ENCODE measurements around the gene POMC.

DNA sequence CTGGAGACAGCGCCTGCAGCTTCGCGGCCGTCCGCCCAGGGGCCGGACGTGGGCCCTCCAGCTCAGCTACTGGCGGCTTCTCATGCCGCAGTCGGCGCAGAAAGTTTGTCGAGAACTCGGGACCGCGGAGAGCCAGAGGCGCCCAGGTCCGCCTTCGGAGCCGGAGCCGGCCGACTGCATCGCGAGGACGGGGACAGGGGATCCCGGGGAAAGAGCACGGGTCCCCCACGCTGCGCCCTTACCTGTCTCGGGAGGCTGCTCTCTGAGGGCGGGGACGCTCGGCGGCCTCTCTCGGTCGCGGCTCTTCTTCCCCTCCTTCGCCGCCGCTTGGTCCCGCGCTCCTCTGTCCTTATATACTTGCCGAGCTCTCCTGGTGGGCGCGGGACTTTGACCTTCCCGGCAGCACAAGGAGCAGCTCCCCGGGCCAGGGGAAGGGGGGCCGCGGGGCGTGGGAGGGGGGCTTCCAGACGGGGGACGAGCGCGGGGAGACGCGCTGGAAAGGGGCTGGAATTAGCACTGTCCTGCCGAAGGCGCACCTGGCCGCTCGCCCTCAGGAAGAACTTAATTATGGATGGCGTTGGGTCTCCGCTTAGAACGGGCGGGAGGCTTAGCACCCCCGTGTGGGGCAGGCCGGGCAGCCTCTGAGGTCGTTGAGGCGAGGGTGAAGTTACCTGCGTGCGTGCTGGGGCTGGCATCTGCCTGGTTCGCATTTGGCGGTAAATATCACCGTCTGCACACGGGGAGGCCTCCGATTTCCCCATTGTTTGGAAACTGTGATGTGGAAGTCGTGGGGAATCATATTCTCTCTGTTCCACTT, at the start of gene POMC:
- TF ChIP-seq, protein P1, sequence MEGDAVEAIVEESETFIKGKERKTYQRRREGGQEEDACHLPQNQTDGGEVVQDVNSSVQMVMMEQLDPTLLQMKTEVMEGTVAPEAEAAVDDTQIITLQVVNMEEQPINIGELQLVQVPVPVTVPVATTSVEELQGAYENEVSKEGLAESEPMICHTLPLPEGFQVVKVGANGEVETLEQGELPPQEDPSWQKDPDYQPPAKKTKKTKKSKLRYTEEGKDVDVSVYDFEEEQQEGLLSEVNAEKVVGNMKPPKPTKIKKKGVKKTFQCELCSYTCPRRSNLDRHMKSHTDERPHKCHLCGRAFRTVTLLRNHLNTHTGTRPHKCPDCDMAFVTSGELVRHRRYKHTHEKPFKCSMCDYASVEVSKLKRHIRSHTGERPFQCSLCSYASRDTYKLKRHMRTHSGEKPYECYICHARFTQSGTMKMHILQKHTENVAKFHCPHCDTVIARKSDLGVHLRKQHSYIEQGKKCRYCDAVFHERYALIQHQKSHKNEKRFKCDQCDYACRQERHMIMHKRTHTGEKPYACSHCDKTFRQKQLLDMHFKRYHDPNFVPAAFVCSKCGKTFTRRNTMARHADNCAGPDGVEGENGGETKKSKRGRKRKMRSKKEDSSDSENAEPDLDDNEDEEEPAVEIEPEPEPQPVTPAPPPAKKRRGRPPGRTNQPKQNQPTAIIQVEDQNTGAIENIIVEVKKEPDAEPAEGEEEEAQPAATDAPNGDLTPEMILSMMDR (IDR thresholded peaks at IDR 0.05): no peak
- TF ChIP-seq EZH2 (IDR thresholded peaks at IDR 0.05) (peak; percentile 98), EZH2phosphoT487 (IDR thresholded peaks at IDR 0.05) (peak; percentile 84)

Data from neural progenitor cell (in vitro differentiated cells).